Measurements from ENCODE around the gene PTPN2. TPM values are rescaled to one million over a fixed set of nuclear protein-coding genes. Genes with fewer than 3 reads are reported as not detected.

PTPN2 gene
- 10 to 100 TPM; 22.9 to 57.6 (median 37.5) TPM for total RNA-seq

- Histone ChIP-seq H3K9me3 (no peaks in the 10 kb centered on the region), H3K4me3 (peak within 1 kb of the TSS; percentile 86), H3K27me3 (no peaks in the 10 kb centered on the region), H3K27ac (peak within 1 kb of the TSS; percentile 99 to 100), H3K36me3 (no peaks in the 10 kb centered on the region), H3K4me1 (no peaks in the 10 kb centered on the region)
- peak; percentile 94 to 96 for DNase-seq
- TF ChIP-seq CTCF (IDR thresholded peaks at IDR 0.05) (peak in 2 of 4 experiments; percentile 2 to 20), POLR2A (IDR thresholded peaks at IDR 0.05) (peak; percentile 62 to 96)
- intact Hi-C loops (cut with DNase I; ENCODE audit: low total_unique reads): no loop called here
Measured at GRCh38 chr18:12883684-12884405, at the start of gene PTPN2. Gene PTPN2 (minus strand): TSS chr18:12884237. CDS start chr18:12884141, 96 bp downstream.

GRCh38 chr18:12933327-12933726 lies 49.3 kb upstream of the PTPN2 start:
- intact Hi-C loops (cut with DNase I; ENCODE audit: low total_unique reads): no loop called here
- DNase-seq: no peak
- H3K4me3 ChIP-seq: no peak overlapping the region
- H3K27me3 ChIP-seq: no peaks in the 10 kb centered on the region
- H3K36me3 ChIP-seq: no peaks in the 10 kb centered on the region
- H3K27ac ChIP-seq: no peak overlapping the region
- TF ChIP-seq CTCF (IDR thresholded peaks at IDR 0.05) (no peak), POLR2A (IDR thresholded peaks at IDR 0.05) (no peak)
- H3K9me3 ChIP-seq: no peaks in the 10 kb centered on the region
- H3K4me1 ChIP-seq: no peaks in the 10 kb centered on the region

GRCh38 chr18:12930908-12931307 lies 46.9 kb upstream of the PTPN2 start:
- TF ChIP-seq POLR2A (IDR thresholded peaks at IDR 0.05) (no peak), CTCF (IDR thresholded peaks at IDR 0.05) (no peak)
- H3K27me3 ChIP-seq: no peaks in the 10 kb centered on the region
- intact Hi-C loops (cut with DNase I; ENCODE audit: low total_unique reads): no loop called here

GRCh38 chr18:12930376-12930775 lies 46.3 kb upstream of the PTPN2 start:
- Histone ChIP-seq H3K9me3 (no peaks in the 10 kb centered on the region), H3K36me3 (no peaks in the 10 kb centered on the region), H3K4me3 (no peak overlapping the region), H3K4me1 (no peaks in the 10 kb centered on the region), H3K27me3 (no peaks in the 10 kb centered on the region), H3K27ac (no peak overlapping the region)
- TF ChIP-seq CTCF (IDR thresholded peaks at IDR 0.05) (no peak), POLR2A (IDR thresholded peaks at IDR 0.05) (no peak)
- no peak for DNase-seq
- intact Hi-C loops (cut with DNase I; ENCODE audit: low total_unique reads): no loop called here

More at GRCh38 chr18:12930908-12931307, 46.9 kb upstream of the PTPN2 start:
- Histone ChIP-seq H3K4me3 (no peak overlapping the region), H3K9me3 (no peaks in the 10 kb centered on the region), H3K36me3 (no peaks in the 10 kb centered on the region), H3K27ac (no peak overlapping the region), H3K4me1 (no peaks in the 10 kb centered on the region)
- DNase-seq: no peak

GRCh38 chr18:12929477-12930083 lies 45.5 kb upstream of the PTPN2 start:
- H3K9me3 ChIP-seq: no peaks in the 10 kb centered on the region
- no peak overlapping the region for H3K27ac ChIP-seq
- H3K27me3 ChIP-seq: no peaks in the 10 kb centered on the region
- H3K4me3 ChIP-seq: no peak overlapping the region
- DNase-seq: no peak
- intact Hi-C loops (cut with DNase I; ENCODE audit: low total_unique reads): no loop called here
- no peaks in the 10 kb centered on the region for H3K4me1 ChIP-seq
- TF ChIP-seq POLR2A (IDR thresholded peaks at IDR 0.05) (no peak), CTCF (IDR thresholded peaks at IDR 0.05) (no peak)
- no peaks in the 10 kb centered on the region for H3K36me3 ChIP-seq

All from uterus (tissue), 4 donors.